DND-41 (cell line): ENCODE data around the gene EDA2R.

Experiments
- ATAC-seq: fragments of 200-7000 bp; cut with Tn5 transposase; 3 replicates; pipeline ENCODE4 v1.9.1; 2021; ENCODE audit warnings: low read depth; ENCODE audit not compliant: insufficient read depth
- DNase-seq: peaks from one replicate; pipeline ENCODE4 v3.0.0-alpha.2; 2020
- H2AFZ ChIP-seq: 2 replicates; pipeline ENCODE4 v1.6.0; 2012; ENCODE audit warnings: low read depth, low read length
- H3K27ac ChIP-seq: 2 replicates; pipeline ENCODE4 v1.5.1; 2012; ENCODE audit warnings: low read length, inconsistent platforms
- H3K27me3 ChIP-seq: fragments of 200-600 bp; sonication (generic); 2 replicates; pipeline ENCODE4 v1.6.0; 2012; ENCODE audit warnings: low read length, mild to moderate bottlenecking, inconsistent platforms; ENCODE audit not compliant: insufficient read depth, poor library complexity
- H3K36me3 ChIP-seq: 2 replicates; pipeline ENCODE4 v1.5.1; 2012; ENCODE audit warnings: low read length, inconsistent platforms; ENCODE audit not compliant: insufficient read depth
- H3K4me1 ChIP-seq: 2 replicates; pipeline ENCODE4 v1.5.1; 2012; ENCODE audit warnings: mild to moderate bottlenecking, low read length; ENCODE audit not compliant: insufficient read depth
- H3K4me2 ChIP-seq: 2 replicates; pipeline ENCODE4 v1.6.0; 2012; ENCODE audit warnings: mild to moderate bottlenecking, moderate library complexity, low read length, inconsistent platforms; ENCODE audit not compliant: insufficient read depth
- H3K4me3 ChIP-seq, 2 experiments: fragments of 200-600 bp in 1 of 2; shearing (Covaris generic) in 1 of 2; 2 replicates each; pipeline ENCODE4 v1.5.1; 2012 to 2016; ENCODE audit warnings: inconsistent platforms in 2 of 2, low read length in 2 of 2, mild to moderate bottlenecking in 2 of 2, low read depth in 1 of 2, moderate library complexity in 1 of 2
- H3K79me2 ChIP-seq: 2 replicates; pipeline ENCODE4 v1.6.0; 2012; ENCODE audit warnings: low read length, inconsistent platforms; ENCODE audit not compliant: insufficient read depth
- H3K9ac ChIP-seq: 2 replicates; pipeline ENCODE4 v1.6.0; 2012; ENCODE audit warnings: low read depth, mild to moderate bottlenecking, inconsistent platforms, low read length, moderate library complexity
- H3K9me3 ChIP-seq: 2 replicates; pipeline ENCODE4 v1.5.1; 2012; ENCODE audit warnings: low read length, moderate library complexity, mild to moderate bottlenecking, inconsistent platforms; ENCODE audit not compliant: insufficient read depth, severe bottlenecking
- H4K20me1 ChIP-seq: 2 replicates; pipeline ENCODE4 v1.6.0; 2012; ENCODE audit warnings: low read length; ENCODE audit not compliant: insufficient read depth
- CTCF ChIP-seq: IDR thresholded peaks from 2 replicates; pipeline ENCODE4 v1.5.1; 2012; ENCODE audit warnings: borderline replicate concordance, low read length, moderate library complexity, mild to moderate bottlenecking; ENCODE audit not compliant: poor library complexity, severe bottlenecking; ENCODE audit errors: extremely low read depth
- EZH2 ChIP-seq: IDR thresholded peaks from 3 replicates; pipeline ENCODE4 v1.6.1; 2012; ENCODE audit warnings: borderline replicate concordance, low read depth, mild to moderate bottlenecking, moderate library complexity, low read length, inconsistent platforms; ENCODE audit not compliant: severe bottlenecking

The EDA2R gene

DNA sequence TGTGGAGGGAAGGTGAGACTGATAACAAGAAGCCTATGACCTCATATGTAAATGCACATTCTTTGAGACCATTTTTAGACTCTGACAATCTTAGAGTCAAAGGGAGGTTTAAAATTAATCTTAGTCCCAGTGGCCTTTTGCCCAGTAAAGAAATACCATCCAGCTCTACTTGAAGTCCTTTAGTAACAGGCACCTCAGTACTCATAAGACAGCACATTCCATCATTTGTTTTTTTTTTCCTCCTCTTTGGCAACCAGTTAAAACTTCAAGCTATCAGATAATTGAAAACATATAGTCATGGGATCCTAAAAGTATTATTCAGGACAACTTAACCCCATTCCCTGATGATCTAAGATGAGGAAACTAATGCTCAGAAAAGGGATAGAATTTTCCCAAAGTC is 4.6 kb downstream of the EDA2R start:
- H3K27me3 ChIP-seq = no peaks in the 10 kb centered on the region
- no peak overlapping the region for H3K9ac ChIP-seq
- TF ChIP-seq EZH2 (no peak), CTCF (no peak)
- no peak overlapping the region for H2AFZ ChIP-seq
- no peaks in the 10 kb centered on the region for H3K9me3 ChIP-seq
- H4K20me1 ChIP-seq = no peaks in the 10 kb centered on the region
- H3K27ac ChIP-seq = no peak overlapping the region
- no peaks in the 10 kb centered on the region for H3K79me2 ChIP-seq
- H3K4me3 ChIP-seq = no peak overlapping the region
- no peak overlapping the region for H3K4me2 ChIP-seq
- no peaks in the 10 kb centered on the region for H3K36me3 ChIP-seq
- DNase-seq (no peak), ATAC-seq (no peak)
- H3K4me1 ChIP-seq = no peaks in the 10 kb centered on the region

DNA sequence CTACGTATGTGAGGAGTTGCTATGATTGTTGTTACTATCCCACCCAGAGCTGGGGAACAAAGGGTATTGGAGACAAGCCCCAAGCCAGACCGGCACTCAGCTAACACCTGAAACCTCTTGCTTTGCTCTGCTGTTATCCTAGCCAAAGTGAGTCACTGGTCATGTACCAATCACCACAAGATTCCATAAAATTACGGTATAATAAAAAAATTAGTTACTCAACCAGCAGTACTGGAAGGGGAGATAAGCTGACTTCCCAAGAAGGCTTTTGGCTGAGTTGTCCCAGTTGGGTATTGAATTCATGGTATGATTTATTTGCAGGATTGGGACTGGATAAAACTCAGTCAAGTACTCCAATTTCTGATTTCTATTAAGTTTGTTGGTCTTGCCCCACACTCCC is 5.3 kb downstream of the EDA2R start:
- Histone ChIP-seq H3K79me2 (no peaks in the 10 kb centered on the region), H3K27ac (no peak overlapping the region), H3K4me2 (no peak overlapping the region), H4K20me1 (no peaks in the 10 kb centered on the region), H3K36me3 (no peaks in the 10 kb centered on the region), H3K4me1 (no peaks in the 10 kb centered on the region), H3K27me3 (no peaks in the 10 kb centered on the region), H3K9ac (no peak overlapping the region), H3K9me3 (no peaks in the 10 kb centered on the region), H2AFZ (no peak overlapping the region), H3K4me3 (no peak overlapping the region)
- DNase-seq (no peak), ATAC-seq (no peak)
- TF ChIP-seq CTCF = no peak
- no peak for TF ChIP-seq EZH2

GRCh38 chrX:66632981-66633380 is 5.9 kb downstream of the EDA2R start:
- TF ChIP-seq CTCF (no peak), EZH2 (no peak)
- H3K4me1 ChIP-seq = no peaks in the 10 kb centered on the region

GRCh38 chrX:66632473-66632872 is 6.4 kb downstream of the EDA2R start:
- H3K4me2 ChIP-seq = no peak overlapping the region
- H3K9ac ChIP-seq = no peak overlapping the region
- no peaks in the 10 kb centered on the region for H3K9me3 ChIP-seq
- H3K4me3 ChIP-seq = no peak overlapping the region
- H3K27ac ChIP-seq = no peak overlapping the region
- no peaks in the 10 kb centered on the region for H3K79me2 ChIP-seq
- H3K36me3 ChIP-seq = no peaks in the 10 kb centered on the region
- H3K4me1 ChIP-seq = no peaks in the 10 kb centered on the region
- no peaks in the 10 kb centered on the region for H3K27me3 ChIP-seq
- TF ChIP-seq EZH2 (no peak), CTCF (no peak)
- DNase-seq (no peak), ATAC-seq (no peak)
- no peaks in the 10 kb centered on the region for H4K20me1 ChIP-seq
- no peak overlapping the region for H2AFZ ChIP-seq

More at GRCh38 chrX:66632981-66633380, 5.9 kb downstream of the EDA2R start:
- no peaks in the 10 kb centered on the region for H3K9me3 ChIP-seq
- no peaks in the 10 kb centered on the region for H4K20me1 ChIP-seq
- no peaks in the 10 kb centered on the region for H3K27me3 ChIP-seq
- no peak overlapping the region for H3K4me2 ChIP-seq
- ATAC-seq = no peak
- no peak overlapping the region for H3K4me3 ChIP-seq
- H2AFZ ChIP-seq = no peak overlapping the region
- H3K9ac ChIP-seq = no peak overlapping the region
- no peak overlapping the region for H3K27ac ChIP-seq
- no peaks in the 10 kb centered on the region for H3K36me3 ChIP-seq
- DNase-seq = no peak
- H3K79me2 ChIP-seq = no peaks in the 10 kb centered on the region
